Hypothalamus (tissue), 51 donors: ENCODE data around the gene PTK6.

Experiments used
- DNase-seq, 51 donors: peaks; one replicate each; lab custom pipeline; 2025; lab: John Stamatoyannopoulos, UW

PTK6 gene

GRCh38 chr20:63570281-63571086 lies 33.3 kb upstream of the PTK6 start:
- no peak for DNase-seq

DNA sequence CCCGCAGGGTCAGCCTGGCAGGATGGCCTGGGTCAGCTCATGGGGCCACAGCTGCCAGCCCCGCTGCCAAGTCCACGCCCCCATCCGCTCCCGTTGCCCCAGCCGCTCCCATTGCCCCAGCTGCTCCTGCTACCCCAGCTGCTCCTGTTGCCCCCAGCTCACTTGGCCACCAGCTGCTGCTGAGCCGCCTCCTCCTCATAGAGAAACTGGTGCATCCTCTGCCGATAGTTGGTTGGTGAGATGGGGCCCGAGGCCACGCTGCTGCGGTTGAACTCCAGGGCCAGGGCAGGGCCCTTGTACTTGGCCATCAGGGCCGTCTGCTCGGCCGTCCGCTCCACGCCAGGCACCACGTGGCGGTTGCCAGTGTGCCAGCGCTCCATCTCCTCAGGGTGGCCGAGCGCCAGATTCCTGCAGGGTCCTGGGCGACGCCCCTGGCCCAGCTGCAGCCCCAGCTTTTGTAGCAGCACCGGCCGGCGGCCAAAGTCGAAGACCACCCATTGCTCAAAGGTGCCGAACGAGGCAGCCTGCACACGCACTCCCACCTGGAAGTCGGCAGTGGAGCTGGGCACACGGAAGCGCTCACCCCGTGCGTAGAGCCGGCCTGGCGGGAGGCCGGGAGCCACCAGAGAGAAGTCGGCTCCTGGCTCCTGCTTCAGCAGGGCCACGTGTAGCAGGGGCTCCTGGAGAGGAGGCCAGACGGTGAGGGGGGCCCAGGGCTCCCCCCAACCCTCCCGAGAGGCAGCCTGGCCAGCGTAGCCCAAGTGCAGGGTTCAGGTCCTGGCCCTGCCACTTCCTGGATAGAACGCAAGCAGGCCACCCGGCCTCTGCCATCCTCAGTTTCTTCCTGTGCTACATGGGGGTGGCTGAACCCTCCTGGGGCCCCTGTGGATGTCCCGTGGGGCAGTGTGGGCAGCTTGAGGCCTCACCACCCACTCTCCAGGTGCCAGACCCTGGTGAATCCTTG lies 32.1 kb upstream of the PTK6 start:
- no peak for DNase-seq

GRCh38 chr20:63568170-63568981 lies 31.2 kb upstream of the PTK6 start:
- DNase-seq = no peak

- DNase-seq = peak in 6 of 51 donors; percentile 2 to 24 (median 15)
Measured at GRCh38 chr20:63567386-63568169, 30.4 kb upstream of the PTK6 start.

DNA sequence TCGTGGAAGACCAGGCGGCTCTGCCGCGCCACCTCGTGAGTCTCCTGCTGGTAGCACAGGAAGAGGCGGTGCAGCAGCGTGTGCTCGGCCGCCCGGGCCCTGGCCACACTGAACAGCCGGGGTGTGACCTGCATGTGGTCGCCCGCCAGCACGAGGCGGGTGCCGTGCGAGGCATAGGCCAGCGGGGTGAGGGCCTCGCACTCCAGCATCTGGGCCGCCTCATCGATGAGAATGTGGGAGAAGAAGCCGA lies 29.9 kb upstream of the PTK6 start:
- no peak for DNase-seq

GRCh38 chr20:63566395-63567135 lies 29.4 kb upstream of the PTK6 start:
- DNase-seq = no peak

DNA sequence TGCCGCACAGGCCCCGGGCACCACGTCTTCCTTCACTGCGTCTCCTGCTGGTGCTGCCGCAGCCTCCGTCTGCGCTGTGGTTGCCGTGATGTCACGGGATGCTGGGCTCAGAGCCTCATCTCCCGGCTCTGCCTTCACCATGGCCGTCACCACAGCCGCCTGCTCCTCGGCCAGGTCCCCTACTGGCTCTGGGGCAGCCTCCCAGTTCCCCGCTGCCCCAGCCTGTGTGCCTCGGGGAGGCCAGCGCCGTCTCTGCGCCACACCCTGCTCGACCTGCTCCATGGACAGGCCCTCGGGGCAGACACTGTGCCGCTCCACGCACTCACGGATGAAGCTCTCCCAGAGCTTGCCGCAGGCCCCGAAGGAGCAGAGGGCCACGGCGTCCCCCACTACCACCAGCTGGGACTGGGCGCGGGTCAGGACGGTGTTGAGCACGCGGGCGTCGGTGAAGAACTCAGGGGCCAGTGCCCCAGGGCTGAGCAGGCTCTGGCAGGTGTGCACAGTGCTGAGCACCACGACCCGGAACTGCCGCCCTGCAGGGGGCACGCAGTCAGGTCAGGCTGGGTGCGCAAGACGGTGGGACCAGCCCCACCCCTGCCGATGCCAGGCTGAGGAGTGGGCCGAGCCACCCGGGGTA lies 28.6 kb upstream of the PTK6 start:
- no peak for DNase-seq

- no peak for DNase-seq
Measured at GRCh38 chr20:63565021-63565698, 28.0 kb upstream of the PTK6 start.

DNA sequence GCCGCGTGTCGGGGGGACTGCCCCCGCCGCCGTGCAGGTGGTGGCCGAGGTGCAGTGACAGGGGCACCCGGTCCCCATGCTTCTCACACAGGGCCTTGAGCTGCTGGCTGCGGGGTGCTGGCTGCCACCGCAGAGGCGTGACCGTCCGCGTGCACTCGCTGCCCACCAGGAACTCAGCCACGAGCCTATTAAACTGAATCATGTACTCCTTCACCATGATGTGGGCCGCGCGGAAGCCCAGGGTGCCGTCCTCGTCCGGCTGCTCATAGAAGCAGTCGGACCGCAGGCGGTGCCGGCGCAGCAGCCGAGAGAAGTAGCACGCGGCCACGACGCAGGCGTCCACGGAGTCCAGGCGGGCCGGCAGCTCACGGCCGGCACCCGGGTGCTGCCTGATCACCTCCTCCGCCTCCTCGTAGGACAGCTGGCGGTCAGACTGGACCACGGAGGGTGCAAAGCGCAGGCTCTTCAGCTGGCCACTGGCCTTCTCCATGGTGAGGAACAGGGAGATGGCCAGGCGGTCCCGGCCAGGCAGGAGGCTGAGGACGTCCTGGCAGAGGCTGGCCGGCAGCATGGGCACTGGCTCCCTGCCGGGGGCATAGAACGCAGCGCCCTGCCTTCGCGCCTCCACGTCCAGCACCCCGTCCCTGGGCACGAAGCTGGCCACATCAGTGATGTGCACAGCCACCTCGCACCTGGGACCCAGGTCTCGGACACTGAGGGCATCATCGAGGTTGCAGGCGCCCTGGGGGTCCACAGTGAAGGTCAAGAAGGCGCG lies 27.0 kb upstream of the PTK6 start:
- no peak for DNase-seq

- DNase-seq = no peak
Measured at GRCh38 chr20:63563225-63563935, 26.2 kb upstream of the PTK6 start.

DNA sequence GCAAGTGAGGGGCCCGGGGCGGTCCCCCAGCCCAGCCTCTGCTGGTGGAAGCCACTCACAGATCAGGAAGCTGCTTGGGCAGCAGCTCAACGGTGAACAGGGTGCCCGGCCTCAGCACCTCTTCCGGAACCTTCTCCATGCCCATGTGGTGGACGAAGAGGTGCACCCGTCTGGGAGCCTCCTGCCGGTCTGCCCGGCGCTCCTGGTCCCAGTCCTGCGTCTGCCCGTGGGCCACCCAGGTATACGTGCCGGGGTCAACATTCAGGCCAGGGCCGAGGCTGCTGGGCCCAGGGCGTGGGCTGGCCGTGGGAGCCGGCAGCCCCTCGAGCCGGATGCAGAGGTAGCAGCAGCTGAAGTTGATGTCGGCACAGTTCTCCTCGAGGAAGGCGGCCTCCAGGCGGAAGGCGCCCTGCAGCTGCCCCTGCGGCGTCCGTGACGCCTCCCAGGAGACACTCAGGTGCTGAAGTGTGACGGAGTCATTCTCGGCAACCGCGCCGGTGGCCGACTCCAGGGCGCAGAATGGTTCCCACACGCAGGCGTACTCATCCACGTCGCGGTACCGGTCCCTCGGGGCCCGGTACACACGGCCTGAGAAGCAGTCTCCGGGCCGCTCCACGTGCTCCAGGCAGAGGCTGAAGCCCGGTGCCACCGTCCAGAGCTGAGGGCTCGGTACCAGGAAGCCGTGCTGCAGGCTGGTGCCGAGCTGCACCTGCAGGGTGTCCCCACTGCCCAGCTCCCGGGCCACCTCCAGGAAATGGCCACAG lies 25.5 kb upstream of the PTK6 start:
- no peak for DNase-seq

DNA sequence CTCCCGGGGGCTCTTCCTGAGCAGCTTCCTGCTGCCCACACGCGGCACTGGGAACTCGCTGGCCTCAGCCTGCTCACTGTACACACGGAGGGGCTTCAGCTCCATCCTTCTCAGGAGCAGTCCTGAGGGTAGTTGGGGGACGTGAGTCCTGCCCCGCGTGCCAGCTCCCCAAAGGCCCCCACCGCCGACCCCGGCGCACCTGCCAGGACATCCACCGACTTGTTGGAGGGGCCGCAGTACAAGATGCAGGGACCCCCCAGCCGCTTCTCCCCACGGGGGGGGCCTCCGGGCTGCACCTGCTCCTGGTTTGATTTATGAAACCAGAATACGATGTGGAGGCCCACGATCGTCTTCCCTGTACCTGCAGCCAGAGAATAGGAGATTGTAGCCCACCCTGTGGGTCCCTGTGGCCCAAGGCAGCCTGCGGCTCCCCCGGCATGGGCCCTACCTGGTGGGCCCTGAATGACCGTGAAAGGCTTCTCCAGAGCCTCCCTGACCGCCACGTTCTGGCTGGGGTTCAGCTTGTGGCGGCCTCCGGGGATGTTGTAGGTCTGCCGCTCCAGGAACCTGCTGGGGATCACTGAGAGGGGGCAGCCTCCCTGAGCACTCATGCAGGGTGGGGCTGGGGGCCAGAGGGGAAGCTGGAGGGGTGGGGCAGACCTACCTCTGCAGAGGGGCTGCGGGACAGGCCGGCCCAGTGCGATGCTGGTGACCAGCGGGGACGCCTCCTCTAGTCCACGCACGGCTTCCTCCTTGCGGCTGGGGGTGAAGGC lies 24.6 kb upstream of the PTK6 start:
- DNase-seq = no peak

GRCh38 chr20:63560856-63561609 lies 23.9 kb upstream of the PTK6 start:
- no peak for DNase-seq

GRCh38 chr20:63560333-63560805 lies 23.2 kb upstream of the PTK6 start:
- no peak for DNase-seq
